IMR-90 (cell line): Measurements from ENCODE around the gene NOX4. TPM values are rescaled to one million over a fixed set of nuclear protein-coding genes. Genes with fewer than 3 reads are reported as not detected.

Experiments
- ATAC-seq: fragments of 200-7000 bp; cut with Tn5 transposase; 2 replicates; pipeline ENCODE4 v1.9.1; 2020; ENCODE audit warnings: low read depth, mild to moderate bottlenecking, moderate library complexity
- BruUV-seq: library from RNA; stranded (reverse); fragments of 400-500 nt; replicated peaks from 2 replicates; lab custom pipeline; 2021; lab: Mats Ljungman, UMichigan
- CTCF ChIA-PET: fragments of 300-600 bp; formaldehyde crosslinking; extraction: SDS; loops from one replicate; lab custom pipeline; 2021; ENCODE audit warnings: antibody characterized with exemption; lab: Yijun Ruan, JAX
- POLR2A ChIA-PET: fragments of 300-600 bp; sonication (Branson Sonifier 250); formaldehyde crosslinking; loops from one replicate; lab custom pipeline; 2022; ENCODE audit warnings: antibody characterized with exemption; ENCODE audit not compliant: unreplicated experiment; lab: Charles Lee
- DNase-seq: peaks from one replicate; pipeline ENCODE4 v3.0.0; 2013
- H2AFZ ChIP-seq: replicated peaks from 2 replicates; pipeline ENCODE3; 2013; ENCODE audit warnings: low read length, mild to moderate bottlenecking; ENCODE audit not compliant: poor library complexity
- H2AK5ac ChIP-seq: 2 replicates; pipeline ENCODE4 v1.6.1; 2013; ENCODE audit warnings: low read depth, low read length, inconsistent platforms
- H2AK9ac ChIP-seq: replicated peaks from 2 replicates; pipeline ENCODE3; 2013; ENCODE audit warnings: mild to moderate bottlenecking, low read depth, low read length, moderate library complexity; ENCODE audit not compliant: poor library complexity
- H2BK120ac ChIP-seq: 2 replicates; pipeline ENCODE4 v1.6.1; 2013; ENCODE audit warnings: low read depth, low read length, inconsistent platforms
- H2BK15ac ChIP-seq: 3 replicates; pipeline ENCODE4 v1.6.1; 2013; ENCODE audit warnings: low read depth, low read length, inconsistent platforms
- H2BK20ac ChIP-seq: 2 replicates; pipeline ENCODE4 v1.6.1; 2013; ENCODE audit warnings: low read depth, mild to moderate bottlenecking, inconsistent platforms, low read length, moderate library complexity
- H2BK5ac ChIP-seq: 2 replicates; pipeline ENCODE4 v1.6.1; 2013; ENCODE audit warnings: mild to moderate bottlenecking, low read depth, low read length, inconsistent platforms; ENCODE audit not compliant: poor library complexity, severe bottlenecking
- H3K14ac ChIP-seq: replicated peaks from 2 replicates; pipeline ENCODE4 v1.6.1; 2013; ENCODE audit warnings: low read depth, low read length, inconsistent platforms
- H3K18ac ChIP-seq: 2 replicates; pipeline ENCODE4 v1.6.1; 2013; ENCODE audit warnings: low read depth, low read length, control low read depth
- H3K23ac ChIP-seq: 2 replicates; pipeline ENCODE4 v1.6.1; 2013; ENCODE audit warnings: low read depth, low read length, inconsistent platforms
- H3K27ac ChIP-seq: 2 replicates; pipeline ENCODE4 v1.5.1; 2013; ENCODE audit warnings: mild to moderate bottlenecking, control low read depth, low read length; ENCODE audit not compliant: insufficient read depth
- H3K27me3 ChIP-seq: 2 replicates; pipeline ENCODE4 v1.6.1; 2013; ENCODE audit warnings: low read length; ENCODE audit not compliant: control insufficient read depth, insufficient read depth
- H3K36me3 ChIP-seq: 2 replicates; pipeline ENCODE4 v1.6.1; 2013; ENCODE audit warnings: low read length, mixed read lengths; ENCODE audit not compliant: control insufficient read depth, insufficient read depth
- H3K4ac ChIP-seq: 2 replicates; pipeline ENCODE4 v1.6.1; 2013; ENCODE audit warnings: low read depth, low read length, inconsistent platforms
- H3K4me1 ChIP-seq: 2 replicates; pipeline ENCODE4 v1.6.1; 2013; ENCODE audit warnings: low read length, mixed read lengths; ENCODE audit not compliant: control insufficient read depth, insufficient read depth
- H3K4me2 ChIP-seq: 2 replicates; pipeline ENCODE4 v1.6.1; 2013; ENCODE audit warnings: low read depth, mild to moderate bottlenecking, control low read depth, low read length, moderate library complexity
- H3K4me3 ChIP-seq: 2 replicates; pipeline ENCODE4 v1.5.1; 2013; ENCODE audit warnings: low read depth, mild to moderate bottlenecking, control low read depth, low read length, moderate library complexity; ENCODE audit not compliant: insufficient read depth
- H3K56ac ChIP-seq: 2 replicates; pipeline ENCODE4 v1.6.1; 2013; ENCODE audit warnings: low read length, inconsistent platforms; ENCODE audit not compliant: insufficient read depth; ENCODE audit errors: extremely low read depth
- H3K79me1 ChIP-seq, 2 experiments: 2 replicates each; pipeline ENCODE4 v1.6.1; 2013; ENCODE audit warnings: low read length in 2 of 2, inconsistent platforms in 1 of 2, low read depth in 1 of 2
- H3K9ac ChIP-seq: 2 replicates; pipeline ENCODE4 v1.6.1; 2013; ENCODE audit warnings: low read depth, low read length, control low read depth
- H3K9me1 ChIP-seq: 2 replicates; pipeline ENCODE4 v1.6.1; 2013; ENCODE audit warnings: low read length, inconsistent platforms; ENCODE audit not compliant: insufficient read depth
- H3K9me3 ChIP-seq: 2 replicates; pipeline ENCODE4 v1.6.1; 2013; ENCODE audit warnings: low read length; ENCODE audit not compliant: control insufficient read depth, insufficient read depth
- H4K20me1 ChIP-seq: 2 replicates; pipeline ENCODE4 v1.6.1; 2013; ENCODE audit warnings: low read length, inconsistent platforms; ENCODE audit not compliant: insufficient read depth
- H4K5ac ChIP-seq: 2 replicates; pipeline ENCODE4 v1.6.1; 2013; ENCODE audit warnings: mild to moderate bottlenecking, low read depth, low read length, control low read depth
- H4K8ac ChIP-seq, 2 experiments: 2 replicates each; pipeline ENCODE4 v1.6.1; 2013; ENCODE audit warnings: low read depth in 2 of 2, low read length in 2 of 2, control low read depth in 1 of 2, inconsistent platforms in 1 of 2
- H4K91ac ChIP-seq: 2 replicates; pipeline ENCODE4 v1.6.1; 2013; ENCODE audit warnings: low read depth, low read length, inconsistent platforms; ENCODE audit not compliant: insufficient read depth
- BHLHE40 ChIP-seq: fragments of 150-350 bp; IDR thresholded peaks from 2 replicates; pipeline ENCODE4 v1.6.1; 2016; ENCODE audit warnings: mild to moderate bottlenecking, low read depth, low read length
- CEBPB ChIP-seq: IDR thresholded peaks from 2 replicates; pipeline ENCODE4 v1.6.1; 2012; ENCODE audit warnings: low read depth, low read length, improper control_type of control experiment
- CHD1 ChIP-seq: IDR thresholded peaks from 2 replicates; pipeline ENCODE4 v1.6.1; 2012; ENCODE audit warnings: low read depth, low read length, improper control_type of control experiment
- CTCF ChIP-seq: conservative IDR thresholded peaks from 2 replicates; pipeline ENCODE4 v1.5.1; 2012; ENCODE audit warnings: mild to moderate bottlenecking, low read depth, low read length, improper control_type of control experiment
- ELK1 ChIP-seq: fragments of 150-350 bp; IDR thresholded peaks from 2 replicates; pipeline ENCODE4 v1.6.1; 2016; ENCODE audit warnings: low read depth, mild to moderate bottlenecking, low read length, moderate library complexity, borderline replicate concordance
- FOS ChIP-seq: fragments of 150-350 bp; IDR thresholded peaks from 2 replicates; pipeline ENCODE4 v1.6.1; 2016; ENCODE audit warnings: low read depth, low read length
- MAFK ChIP-seq: IDR thresholded peaks from 2 replicates; pipeline ENCODE4 v1.6.1; 2012; ENCODE audit warnings: low read depth, low read length, improper control_type of control experiment
- MAZ ChIP-seq: IDR thresholded peaks from 2 replicates; pipeline ENCODE4 v1.6.1; 2012; ENCODE audit warnings: low read depth, mild to moderate bottlenecking, low read length, improper control_type of control experiment, moderate library complexity, borderline replicate concordance
- MXI1 ChIP-seq: IDR thresholded peaks from 2 replicates; pipeline ENCODE4 v1.6.1; 2012; ENCODE audit warnings: low read depth, mild to moderate bottlenecking, low read length, moderate library complexity, borderline replicate concordance
- NFE2L2 ChIP-seq: fragments of 150-350 bp; IDR thresholded peaks from 2 replicates; pipeline ENCODE4 v1.6.1; 2016; ENCODE audit warnings: low read depth, mild to moderate bottlenecking, low read length
- POLR2A ChIP-seq: IDR thresholded peaks from 2 replicates; pipeline ENCODE4 v1.6.1; 2012; ENCODE audit warnings: mild to moderate bottlenecking, low read depth, low read length
- RAD21 ChIP-seq: IDR thresholded peaks from 2 replicates; pipeline ENCODE4 v1.6.1; 2012; ENCODE audit warnings: low read length, improper control_type of control experiment
- RFX5 ChIP-seq: IDR thresholded peaks from 2 replicates; pipeline ENCODE4 v1.8.0; 2012; ENCODE audit warnings: low read depth, mild to moderate bottlenecking, low read length, moderate library complexity
- SMC3 ChIP-seq: fragments of 150-350 bp; IDR thresholded peaks from 2 replicates; pipeline ENCODE4 v1.6.1; 2016; ENCODE audit warnings: low read depth, mild to moderate bottlenecking, antibody characterized with exemption, low read length, moderate library complexity
- USF2 ChIP-seq: fragments of 150-350 bp; IDR thresholded peaks from 2 replicates; pipeline ENCODE4 v1.6.1; 2017; ENCODE audit warnings: mild to moderate bottlenecking, antibody characterized with exemption, low read length, low read depth
- WGBS, 2 experiments: methylation state at CpG; one replicate each; pipeline versions ENCODE4 v1.1.5 to v1.1.7; 2013; ENCODE audit warnings: missing lambda C conversion rate in 2 of 2; ENCODE audit not compliant: insufficient read length in 1 of 2; ENCODE audit errors: extremely low coverage in 2 of 2; 5-methylcytosine and 5-hydroxymethylcytosine counted together
- dilution Hi-C: fragments of 300-500 bp; cut with HindIII; formaldehyde crosslinking; loops from one replicate; pipeline ENCODE4 v1.14.3; 2018; ENCODE audit warnings: low sequenced_read_pairs; ENCODE audit not compliant: unreplicated experiment
- in situ Hi-C: fragments of 300-500 bp; cut with MboI; formaldehyde crosslinking; loops from 3 replicates; pipeline ENCODE4 v1.14.3; 2019; ENCODE audit warnings: low sequenced_read_pairs, inconsistent platforms, mixed read lengths
- intact Hi-C: fragments of 100-400 bp; cut with micrococcal nuclease; formaldehyde crosslinking; loops from 2 replicates; pipeline ENCODE4 v1.10.0; 2022
- polyA plus RNA-seq, 3 experiments: library from polyadenylated mRNA; depleted of rRNA; stranded (reverse); fragments of >200 nt; gene quantifications; 2 replicates each; pipeline ENCODE4 v1.2.3, GENCODE V29; 2012; ENCODE audit warnings: low replicate concordance in 1 of 3
- total RNA-seq: library from RNA; depleted of rRNA; stranded (reverse); fragments of >200 nt; gene quantifications from 2 replicates; pipeline ENCODE4 v1.2.3, GENCODE V29; 2012

NOX4 gene
- total and polyA plus RNA-seq, 2 of the 4 experiments (the other 2 are of a cell fraction): 4.7 to 11.7 TPM

GRCh38 chr11:89293965-89294679 lies 197.1 kb downstream of the NOX4 start:
- no peak overlapping the region for H2AK9ac ChIP-seq
- dilution Hi-C loops: no loop called here
- H4K91ac ChIP-seq: no peak overlapping the region
- H3K4me2 ChIP-seq: peak overlapping the region; percentile 29
- H2BK120ac ChIP-seq: peak overlapping the region; percentile 24; the same call in 1 of the 2 replicates
- H3K27ac ChIP-seq: no peak overlapping the region
- peak overlapping the region; percentile 39 for H4K5ac ChIP-seq
- in situ Hi-C loops: no loop called here
- no peaks in the 10 kb centered on the region for H3K79me1 ChIP-seq
- H3K56ac ChIP-seq: no peak overlapping the region
- no peak overlapping the region for H2AK5ac ChIP-seq
- H3K18ac ChIP-seq: no peak overlapping the region
- H4K8ac ChIP-seq: peak overlapping the region in 1 of 2 experiments; percentile 56; a peak in 1 of 4 replicates
- H2BK15ac ChIP-seq: no peak overlapping the region
- POLR2A ChIA-PET: no interaction called here
- H2BK5ac ChIP-seq: no peak overlapping the region
- no peaks in the 10 kb centered on the region for H3K4me1 ChIP-seq
- no peaks in the 10 kb centered on the region for H4K20me1 ChIP-seq
- H3K4ac ChIP-seq: no peak overlapping the region
- BruUV-seq: no TSS peak
- DNase-seq (peak; percentile 12), ATAC-seq (peak; percentile 82)
- peak overlapping the region; percentile 33; the same call in 1 of the 2 replicates for H3K4me3 ChIP-seq
- no peaks in the 10 kb centered on the region for H3K36me3 ChIP-seq
- H3K9me3 ChIP-seq: no peaks in the 10 kb centered on the region
- no peak overlapping the region for H3K14ac ChIP-seq
- H3K9ac ChIP-seq: no peak overlapping the region
- H3K27me3 ChIP-seq: no peaks in the 10 kb centered on the region
- WGBS, 2 experiments: 50% methylated on average over 4 of the region's 18 CpGs; no CpG with 5 or more reads in 1 of the 2 experiments
- intact Hi-C loops: no loop called here
- H3K23ac ChIP-seq: no peak overlapping the region
- no peak overlapping the region for H2BK20ac ChIP-seq
- H2AFZ ChIP-seq: peak overlapping the region; percentile 85
- no peaks in the 10 kb centered on the region for H3K9me1 ChIP-seq
- CTCF ChIA-PET: no interaction called here
- TF ChIP-seq MXI1 (no peak), SMC3 (no peak), RAD21 (no peak), ELK1 (no peak), USF2 (no peak), FOS (no peak), MAFK (no peak), RFX5 (no peak), CEBPB (no peak), BHLHE40 (no peak), MAZ (no peak), NFE2L2 (no peak), POLR2A (no peak), CTCF (no peak), CHD1 (no peak)
